GM12878 (cell line): ENCODE data around the gene ANKRD45. TPM values are rescaled to one million over a fixed set of nuclear protein-coding genes. Genes with fewer than 3 reads are reported as not detected.

Source experiments
- ATAC-seq: fragments of 200-7000 bp; cut with Tn5 transposase; 3 replicates; pipeline ENCODE4 v1.9.1; 2020; ENCODE audit warnings: mild to moderate bottlenecking, moderate library complexity
- BruUV-seq: library from RNA; stranded (reverse); fragments of 400-500 nt; replicated peaks from 2 replicates; lab custom pipeline; 2021; lab: Mats Ljungman, UMichigan
- CTCF ChIA-PET: fragments of 300-600 bp; sonication (Branson Sonifier 250); formaldehyde crosslinking; extraction: SDS; loops from one replicate; lab custom pipeline; 2021; ENCODE audit warnings: inconsistent platforms; lab: Yijun Ruan, JAX
- POLR2A ChIA-PET: fragments of 350-600 bp; formaldehyde crosslinking; extraction: SDS; loops from one replicate; lab custom pipeline; 2021; ENCODE audit warnings: inconsistent platforms; lab: Charles Lee
- RAD21 ChIA-PET: fragments of 300-600 bp; sonication (Branson Sonifier 250); formaldehyde crosslinking; loops from one replicate; lab custom pipeline; 2023; ENCODE audit warnings: antibody characterized with exemption; ENCODE audit not compliant: unreplicated experiment; lab: Charles Lee
- SMC1A ChIA-PET: fragments of 300-600 bp; sonication (Branson Sonifier 250); formaldehyde crosslinking; loops from one replicate; lab custom pipeline; 2023; ENCODE audit not compliant: unreplicated experiment, uncharacterized antibody; lab: Charles Lee
- DNase-seq: peaks from one replicate; pipeline ENCODE4 v3.0.0-alpha.2; 2011; ENCODE audit warnings: low read depth, low spot score
- FAIRE-seq: peaks from 3 replicates; lab custom pipeline; 2011; peaks lifted over from hg19 to GRCh38; lab: Jason Lieb, UNC
- H2AFZ ChIP-seq: 2 replicates; pipeline ENCODE4 v1.6.0; 2011; ENCODE audit warnings: low read depth, low read length, control low read depth; ENCODE audit not compliant: control insufficient read depth
- H3K27ac ChIP-seq: 2 replicates; pipeline ENCODE4 v1.5.1; 2011; ENCODE audit warnings: control low read depth; ENCODE audit not compliant: control insufficient read depth, insufficient read depth
- H3K27me3 ChIP-seq, 2 experiments: replicated peaks in 1 of 2; 2 replicates each; pipeline versions ENCODE4 v1.6.0 to v1.6.1; 2011; ENCODE audit warnings: low read length in 1 of 2; ENCODE audit not compliant: control insufficient read depth in 2 of 2, insufficient read depth in 2 of 2
- H3K36me3 ChIP-seq, 2 experiments: 2 replicates each; pipeline ENCODE4 v1.5.1; 2011; ENCODE audit warnings: low read length in 1 of 2; ENCODE audit not compliant: control insufficient read depth in 2 of 2, insufficient read depth in 2 of 2
- H3K4me1 ChIP-seq: 2 replicates; pipeline ENCODE4 v1.6.1; 2011; ENCODE audit warnings: mild to moderate bottlenecking, low read length, moderate library complexity, mixed read lengths; ENCODE audit not compliant: control insufficient read depth, insufficient read depth
- H3K4me2 ChIP-seq: 2 replicates; pipeline ENCODE4 v1.6.0; 2011; ENCODE audit warnings: control low read depth; ENCODE audit not compliant: control insufficient read depth, insufficient read depth
- H3K4me3 ChIP-seq: fragments of 200-600 bp; sonication (generic); 2 replicates; pipeline ENCODE4 v1.5.1; 2016
- H3K79me2 ChIP-seq: 2 replicates; pipeline ENCODE4 v1.6.0; 2011; ENCODE audit warnings: low read length; ENCODE audit not compliant: control insufficient read depth, insufficient read depth
- H3K9ac ChIP-seq: 2 replicates; pipeline ENCODE4 v1.8.0; 2011; ENCODE audit warnings: low read length, control low read depth, mixed read lengths; ENCODE audit not compliant: control insufficient read depth, insufficient read depth
- H3K9me3 ChIP-seq: replicated peaks from 3 replicates; pipeline ENCODE4 v1.5.1; 2011; ENCODE audit warnings: mild to moderate bottlenecking, low read length; ENCODE audit not compliant: control insufficient read depth, insufficient read depth
- H4K20me1 ChIP-seq: 2 replicates; pipeline ENCODE4 v1.6.0; 2011; ENCODE audit not compliant: control insufficient read depth, insufficient read depth
- CEBPB ChIP-seq, 2 experiments: fragments of 150-350 bp in 1 of 2; IDR thresholded peaks; 2 replicates each; pipeline ENCODE4 v1.6.1; 2012 to 2014; ENCODE audit warnings: low read depth in 2 of 2, low read length in 2 of 2, borderline replicate concordance in 1 of 2, inconsistent platforms in 1 of 2
- NFIC ChIP-seq: IDR thresholded peaks from 2 replicates; pipeline ENCODE4 v1.6.1; 2012; ENCODE audit warnings: low read depth, mild to moderate bottlenecking, inconsistent platforms, low read length, moderate library complexity
- NR2C1 ChIP-seq: fragments of 450-650 bp; IDR thresholded peaks from 2 replicates; pipeline ENCODE4 v1.6.1; 2017; ENCODE audit warnings: antibody characterized with exemption, mild to moderate bottlenecking, moderate library complexity
- POLR2A ChIP-seq: IDR thresholded peaks from 2 replicates; pipeline ENCODE4 v1.6.1; 2011; ENCODE audit warnings: low read depth, mild to moderate bottlenecking, low read length
- WGBS: methylation state at CpG from one replicate; pipeline ENCODE4 v1.1.6; 2016; ENCODE audit warnings: low lambda C conversion rate; ENCODE audit not compliant: insufficient replicate concordance, insufficient coverage; ENCODE audit errors: missing lambda C conversion rate; 5-methylcytosine and 5-hydroxymethylcytosine counted together
- in situ Hi-C: fragments of 300-500 bp; cut with MboI; formaldehyde crosslinking; loops from 9 replicates; pipeline ENCODE4 v1.14.3; 2018; ENCODE audit warnings: mixed read lengths
- intact Hi-C: fragments of 100-400 bp; cut with micrococcal nuclease; formaldehyde crosslinking; loops from one replicate; pipeline ENCODE4 v1.14.2; 2022; ENCODE audit not compliant: unreplicated experiment
- polyA plus RNA-seq, 11 experiments: library from polyadenylated mRNA; depleted of rRNA in 4 of 11; unstranded in 6 of 11; stranded (reverse) in 5 of 11; fragments of >200 nt; fragmentation: Nextera tagmentation in 4 of 11; fragmentation: Illumina TruSeq in 1 of 11; extraction: Ambion mirVana in 4 of 11; extraction: Trizol in 1 of 11; gene quantifications; 1 replicate in 1 of 11; 2 replicates in 10 of 11; pipeline versions ENCODE4 v1.2.1 to v1.2.3, GENCODE V29; 2011 to 2016; ENCODE audit warnings: inconsistent platforms in 2 of 11, missing spikeins in 2 of 11, low read depth in 1 of 11
- total RNA-seq, 4 experiments: library from RNA; depleted of rRNA in 3 of 4; stranded (reverse); fragments of >200 nt in 3 of 4; fragmentation: Illumina TruSeq in 1 of 4; extraction: Trizol in 1 of 4; gene quantifications; 2 replicates each; pipeline versions ENCODE4 v1.2.1 to v1.2.3, GENCODE V29; 2013 to 2021
- TF ChIP-seq, protein P1 (sequence below): IDR thresholded peaks from 2 replicates; pipeline ENCODE4 v1.6.1; 2011; ENCODE audit warnings: borderline replicate concordance, low read depth, mild to moderate bottlenecking, moderate library complexity, mixed read lengths, low read length; ENCODE audit not compliant: insufficient read depth; ENCODE audit errors: extremely low read length

The ANKRD45 gene
- total and polyA plus RNA-seq, 10 of the 15 experiments (the other 5 are each of a cell fraction or from before 2014, with no cell fraction given) = 0.04 to 0.15 (median 0.13) TPM; not detected in 5

DNA sequence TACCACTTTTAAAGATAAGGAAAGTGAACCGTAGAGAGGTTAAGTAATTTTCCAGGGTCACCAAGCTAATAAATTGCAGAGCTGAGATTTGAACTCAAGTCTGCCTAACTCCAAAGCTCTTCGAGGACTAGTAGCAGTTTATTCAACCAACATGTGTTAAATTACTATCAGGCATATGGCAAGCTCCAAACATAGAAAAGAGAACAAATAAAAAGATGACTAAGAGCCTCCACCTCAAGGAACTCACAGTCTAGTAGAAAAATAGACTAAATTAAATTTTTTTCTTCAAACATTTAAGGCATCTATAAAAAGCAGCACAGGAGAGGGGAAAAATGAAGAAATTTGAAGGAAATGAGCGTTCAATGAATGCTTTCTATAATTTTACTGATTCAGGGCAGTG, 89.0 kb downstream of the ANKRD45 start:
- H3K4me2 ChIP-seq = no peak overlapping the region
- TF ChIP-seq NR2C1 (no peak), CEBPB (IDR thresholded peaks at IDR 0.05; ENCODE audit: borderline replicate concordance in 1 of 2, low read depth in 2 of 2, low read length in 2 of 2) (no peak), POLR2A (no peak), NFIC (no peak)
- TF ChIP-seq, all 136 proteins: peak for 0
- in situ Hi-C loops (no loop called here), intact Hi-C loops (no loop called here)
- Histone ChIP-seq H3K4me1 (no peaks in the 10 kb centered on the region), H3K27ac (no peak overlapping the region), H3K79me2 (no peaks in the 10 kb centered on the region), H2AFZ (no peak overlapping the region), H3K9ac (no peak overlapping the region), H3K36me3 (no peaks in the 10 kb centered on the region), H3K27me3 (peaks cover 0 to 3% of the 10 kb centered on the region in 2 experiments; a peak in 1 of 4 replicates), H4K20me1 (no peaks in the 10 kb centered on the region), H3K9me3 (no peaks in the 10 kb centered on the region), H3K4me3 (no peak overlapping the region)
- FAIRE-seq (no peak), ATAC-seq (no peak), DNase-seq (no peak)
- SMC1A ChIA-PET = interaction anchor here (0.6 to 1.8 kb wide), 4 partner anchors 11 to 838 kb away, joined by 3 to 6 read pairs (median 3); no protein-coding TSS in a partner anchor
- WGBS = 46% methylated on average over 3 of the region's 3 CpGs
- CTCF ChIA-PET = interaction anchor here (1.2 to 1.8 kb wide), 3 partner anchors 10 to 151 kb away, joined by 4 to 5 read pairs (median 4); no protein-coding TSS in a partner anchor
- no TSS peak for BruUV-seq
- RAD21 ChIA-PET = interaction anchor here (1.2 kb wide), 1 partner anchor 165 kb away, joined by 3 read pairs; no protein-coding TSS in a partner anchor
- POLR2A ChIA-PET = interaction anchor here (0.6 kb wide), 1 partner anchor 163 kb away, joined by 3 read pairs; no protein-coding TSS in a partner anchor

DNA sequence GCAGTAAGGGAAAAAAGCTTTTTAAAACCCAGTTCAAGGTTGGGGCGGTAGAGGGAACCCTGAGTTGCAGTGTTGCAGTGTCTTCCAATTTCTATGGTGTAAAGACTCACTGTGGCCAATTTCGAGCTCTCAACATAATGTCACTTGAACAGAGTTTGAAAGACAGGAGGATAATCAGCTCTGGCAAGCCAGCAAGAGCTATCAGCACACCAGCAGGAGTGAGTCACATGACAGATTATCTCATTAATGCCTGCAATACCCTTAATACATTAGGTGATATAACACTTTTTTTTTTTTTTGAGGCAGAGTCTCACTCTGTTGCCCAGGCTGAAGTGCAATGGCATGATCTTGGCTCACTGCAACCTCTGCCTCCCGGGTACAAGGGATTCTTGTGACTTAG, 89.6 kb downstream of the ANKRD45 start:
- in situ Hi-C loops (no loop called here), intact Hi-C loops (no loop called here)
- no peak overlapping the region for H3K4me3 ChIP-seq
- DNase-seq (no peak), ATAC-seq (no peak), FAIRE-seq (no peak)
- RAD21 ChIA-PET = no interaction called here
- H3K79me2 ChIP-seq = no peaks in the 10 kb centered on the region
- WGBS = 47% methylated on average over 3 of the region's 3 CpGs
- no peak overlapping the region for H3K4me2 ChIP-seq
- H3K36me3 ChIP-seq = no peaks in the 10 kb centered on the region
- no peaks in the 10 kb centered on the region for H4K20me1 ChIP-seq
- BruUV-seq = no TSS peak
- H3K27ac ChIP-seq = no peak overlapping the region
- SMC1A ChIA-PET = interaction anchor here (0.6 to 1.2 kb wide), 5 partner anchors 18 to 838 kb away, joined by 3 read pairs; no protein-coding TSS in a partner anchor
- H3K9me3 ChIP-seq = no peaks in the 10 kb centered on the region
- no peaks in the 10 kb centered on the region for H3K4me1 ChIP-seq
- no peak overlapping the region for H2AFZ ChIP-seq
- CTCF ChIA-PET = interaction anchor here (0.6 to 1.2 kb wide), 4 partner anchors 104 to 480 kb away, joined by 3 to 5 read pairs (median 4); no protein-coding TSS in a partner anchor
- POLR2A ChIA-PET = no interaction called here
- H3K9ac ChIP-seq = no peak overlapping the region
- TF ChIP-seq, protein P1, sequence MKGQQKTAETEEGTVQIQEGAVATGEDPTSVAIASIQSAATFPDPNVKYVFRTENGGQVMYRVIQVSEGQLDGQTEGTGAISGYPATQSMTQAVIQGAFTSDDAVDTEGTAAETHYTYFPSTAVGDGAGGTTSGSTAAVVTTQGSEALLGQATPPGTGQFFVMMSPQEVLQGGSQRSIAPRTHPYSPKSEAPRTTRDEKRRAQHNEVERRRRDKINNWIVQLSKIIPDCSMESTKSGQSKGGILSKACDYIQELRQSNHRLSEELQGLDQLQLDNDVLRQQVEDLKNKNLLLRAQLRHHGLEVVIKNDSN = no peak
- H3K27me3 ChIP-seq = peaks cover 0 to 3% of the 10 kb centered on the region in 2 experiments; a peak in 1 of 4 replicates
